B cell (primary cell): ENCODE results near the gene CALR. TPM values are rescaled to one million over a fixed set of nuclear protein-coding genes. Genes with fewer than 3 reads are reported as not detected.

Experiments
- ATAC-seq: fragments of 200-7000 bp; cut with Tn5 transposase; one replicate; pipeline ENCODE4 v1.10.0; 2021; ENCODE audit warnings: low read depth, mild to moderate bottlenecking, moderate number of reproducible peaks, moderate library complexity
- CTCF ChIA-PET: fragments of 350-600 bp; sonication (Branson Sonifier 250); formaldehyde crosslinking; loops from one replicate; lab custom pipeline; 2021; ENCODE audit warnings: antibody characterized with exemption, inconsistent platforms; lab: Charles Lee
- POLR2A ChIA-PET: fragments of 350-600 bp; sonication (Branson Sonifier 250); formaldehyde crosslinking; loops from one replicate; lab custom pipeline; 2021; ENCODE audit warnings: antibody characterized with exemption; lab: Charles Lee
- DNase-seq: peaks from one replicate; pipeline ENCODE4 v3.0.0; 2013
- H2AFZ ChIP-seq: 2 replicates; pipeline ENCODE4 v1.6.1; 2012; ENCODE audit warnings: mild to moderate bottlenecking, low read depth, low read length; ENCODE audit not compliant: insufficient read depth, poor library complexity, severe bottlenecking
- H3K27ac ChIP-seq, 2 donors: 1 replicate in 1 of 2; 2 replicates in 1 of 2; pipeline ENCODE4 v1.5.1; 2012 to 2013; ENCODE audit warnings: low read length in 2 of 2, mild to moderate bottlenecking in 2 of 2, moderate library complexity in 1 of 2
- H3K27me3 ChIP-seq, 4 experiments: fragments of 200-600 bp in 1 of 4; sonication (generic) in 1 of 4; replicated peaks in 1 of 4; 1 replicate in 2 of 4; 2 replicates in 2 of 4; pipeline versions ENCODE4 v1.6.1 to v1.7.0; 2013 to 2016; ENCODE audit warnings: low read length in 3 of 4, mild to moderate bottlenecking in 2 of 4, mixed read lengths in 1 of 4, moderate library complexity in 1 of 4; ENCODE audit not compliant: insufficient read depth in 4 of 4, control insufficient read depth in 3 of 4; ENCODE audit errors: control extremely low read depth in 1 of 4
- H3K36me3 ChIP-seq, 2 experiments: replicated peaks in 1 of 2; 1 replicate in 1 of 2; 2 replicates in 1 of 2; pipeline versions ENCODE4 v1.6.1 to v1.7.1; 2013; ENCODE audit warnings: low read length in 1 of 2; ENCODE audit not compliant: insufficient read depth in 2 of 2, control insufficient read depth in 1 of 2; ENCODE audit errors: control extremely low read depth in 1 of 2, extremely low read depth in 1 of 2
- H3K4me1 ChIP-seq, 2 donors: fragments of 200-600 bp in 1 of 2; sonication (generic) in 1 of 2; 1 replicate in 1 of 2; 2 replicates in 1 of 2; pipeline versions ENCODE4 v1.5.1 to v1.6.1; 2013 to 2017; ENCODE audit warnings: low read length in 2 of 2; ENCODE audit not compliant: control insufficient read depth in 2 of 2, insufficient read depth in 2 of 2
- H3K4me2 ChIP-seq: replicated peaks from 2 replicates; pipeline ENCODE3; 2012; ENCODE audit warnings: mild to moderate bottlenecking, low read depth, low read length; ENCODE audit not compliant: poor library complexity, severe bottlenecking
- H3K4me3 ChIP-seq, 5 experiments: fragments of 200-600 bp in 1 of 5; sonication (generic) in 1 of 5; 1 replicate in 3 of 5; 2 replicates in 2 of 5; pipeline versions ENCODE4 v1.5.1 to v1.7.0; 2011 to 2016; ENCODE audit warnings: low read length in 4 of 5, mild to moderate bottlenecking in 4 of 5, low read depth in 2 of 5, control low read depth in 1 of 5, moderate library complexity in 1 of 5; ENCODE audit not compliant: insufficient read depth in 1 of 5; ENCODE audit errors: control extremely low read depth in 1 of 5, extremely low read depth in 1 of 5
- H3K79me2 ChIP-seq: fragments of 200-600 bp; sonication (generic); one replicate; pipeline ENCODE4 v1.6.0; 2016; ENCODE audit warnings: low read length; ENCODE audit not compliant: control insufficient read depth, insufficient read depth
- H3K9ac ChIP-seq: fragments of 200-600 bp; sonication (generic); 2 replicates; pipeline ENCODE4 v1.6.1; 2017; ENCODE audit warnings: mild to moderate bottlenecking, low read length, moderate library complexity
- H3K9me3 ChIP-seq, 3 donors: one replicate each; pipeline versions ENCODE4 v1.6.1 to v1.7.1; 2013; ENCODE audit warnings: low read length in 2 of 3; ENCODE audit not compliant: control insufficient read depth in 2 of 3, insufficient read depth in 1 of 3; ENCODE audit errors: control extremely low read depth in 1 of 3
- H4K20me1 ChIP-seq: 2 replicates; pipeline ENCODE4 v1.6.0; 2012; ENCODE audit warnings: mild to moderate bottlenecking, low read length; ENCODE audit not compliant: insufficient read depth, control insufficient read depth, poor library complexity, severe bottlenecking
- H3K27ac Mint-ChIP-seq: one replicate; pipeline ENCODE4 v1.8.0; 2021; ENCODE audit warnings: mixed read lengths
- H3K27me3 Mint-ChIP-seq: one replicate; pipeline ENCODE4 v1.8.0; 2021; ENCODE audit warnings: mixed read lengths
- H3K4me1 Mint-ChIP-seq: one replicate; pipeline ENCODE4 v1.8.0; 2021; ENCODE audit warnings: mixed read lengths
- H3K4me3 Mint-ChIP-seq: one replicate; pipeline ENCODE4 v1.8.0; 2021; ENCODE audit warnings: mixed read lengths
- H3K9me3 Mint-ChIP-seq: one replicate; pipeline ENCODE4 v1.8.0; 2022; ENCODE audit warnings: mixed read lengths; ENCODE audit not compliant: insufficient read depth
- EZH2 ChIP-seq: IDR thresholded peaks from 2 replicates; pipeline ENCODE4 v1.6.1; 2012; ENCODE audit warnings: borderline replicate concordance, low read depth, mild to moderate bottlenecking, moderate library complexity, low read length; ENCODE audit not compliant: insufficient read depth, poor library complexity, severe bottlenecking
- WGBS: methylation state at CpG from one replicate; pipeline ENCODE4 v1.1.5; 2013; ENCODE audit warnings: missing lambda C conversion rate; ENCODE audit not compliant: insufficient coverage; 5-methylcytosine and 5-hydroxymethylcytosine counted together
- intact Hi-C: fragments of 100-400 bp; cut with micrococcal nuclease; formaldehyde crosslinking; loops from one replicate; pipeline ENCODE4 v1.10.0; 2022
- polyA plus RNA-seq: library from polyadenylated mRNA; depleted of rRNA; stranded (reverse); fragments of >200 nt; gene quantifications from 2 replicates; pipeline ENCODE4 v1.2.3, GENCODE V29; 2012
- total RNA-seq, 2 donors: library from RNA; stranded (reverse); fragments of 120-200 nt in 1 of 2; gene quantifications; 1 replicate in 1 of 2; 2 replicates in 1 of 2; pipeline versions ENCODE4 v1.2.3 to v1.2.4, GENCODE V29; 2013 to 2022
- TF ChIP-seq, protein P1 (sequence below): fragments of 200-600 bp; IDR thresholded peaks from one replicate; pipeline ENCODE4 v1.8.0; 2022; ENCODE audit warnings: antibody characterized with exemption, mild to moderate bottlenecking

Gene CALR
- total and polyA plus RNA-seq, 2 donors (not counting 1 experiment from before 2014, with no cell fraction given), result 214 to 385 TPM

DNA sequence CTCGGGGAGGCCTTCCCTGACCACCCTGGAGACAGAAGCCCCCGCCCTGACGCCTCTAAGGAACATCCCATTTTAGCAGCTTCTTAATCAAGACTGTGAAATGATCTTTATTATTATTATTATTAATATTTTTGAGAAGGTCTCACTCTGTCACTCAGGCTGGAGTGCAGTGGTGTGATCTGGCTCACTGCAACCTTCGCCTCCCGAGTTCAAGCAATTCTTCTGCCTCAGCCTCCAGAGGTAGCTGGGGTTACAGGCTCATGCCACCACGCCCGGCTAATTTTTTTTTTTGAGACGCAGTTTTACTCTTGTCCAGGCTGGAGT lies 27.4 kb downstream of the CALR start:
- Mint-ChIP-seq H3K4me3 (peak overlapping the region; percentile 81), H3K27me3 (no peaks in the 10 kb centered on the region), H3K9me3 (no peaks in the 10 kb centered on the region), H3K27ac (peak overlapping the region; percentile 50), H3K4me1 (peaks cover 6% of the 10 kb centered on the region)
- H3K9ac ChIP-seq, result peak overlapping the region; percentile 64
- no peak overlapping the region for H3K27ac ChIP-seq
- no peak for ATAC-seq
- ChIA-PET POLR2A (interaction anchor here (0.8 to 1.6 kb wide), 4 partner anchors 11 to 131 kb away, joined by 3 to 10 read pairs (median 10); no protein-coding TSS in a partner anchor), CTCF (interaction anchor here (0.6 to 5.4 kb wide), 58 partner anchors 8 to 1719 kb away, joined by 3 to 75 read pairs (median 5); partner anchors contain the start of genes CALR, DNASE2, FARSA and GADD45GIP1)
- intact Hi-C loops, result loop anchor here (1.0 kb wide), 5 partner anchors 8 to 80 kb away; partner anchors contain the start of genes CALR, GADD45GIP1 and SYCE2
- peaks cover 4 to 10% of the 10 kb centered on the region in 2 donors for H3K4me1 ChIP-seq
- WGBS, result 84% methylated on average over 5 of the region's 8 CpGs
- DNase-seq, result no peak
- peak overlapping the region; percentile 96 for H3K4me2 ChIP-seq
- H3K27me3 ChIP-seq, result no peaks in the 10 kb centered on the region
- TF ChIP-seq EZH2, result no peak
- TF ChIP-seq, protein P1, sequence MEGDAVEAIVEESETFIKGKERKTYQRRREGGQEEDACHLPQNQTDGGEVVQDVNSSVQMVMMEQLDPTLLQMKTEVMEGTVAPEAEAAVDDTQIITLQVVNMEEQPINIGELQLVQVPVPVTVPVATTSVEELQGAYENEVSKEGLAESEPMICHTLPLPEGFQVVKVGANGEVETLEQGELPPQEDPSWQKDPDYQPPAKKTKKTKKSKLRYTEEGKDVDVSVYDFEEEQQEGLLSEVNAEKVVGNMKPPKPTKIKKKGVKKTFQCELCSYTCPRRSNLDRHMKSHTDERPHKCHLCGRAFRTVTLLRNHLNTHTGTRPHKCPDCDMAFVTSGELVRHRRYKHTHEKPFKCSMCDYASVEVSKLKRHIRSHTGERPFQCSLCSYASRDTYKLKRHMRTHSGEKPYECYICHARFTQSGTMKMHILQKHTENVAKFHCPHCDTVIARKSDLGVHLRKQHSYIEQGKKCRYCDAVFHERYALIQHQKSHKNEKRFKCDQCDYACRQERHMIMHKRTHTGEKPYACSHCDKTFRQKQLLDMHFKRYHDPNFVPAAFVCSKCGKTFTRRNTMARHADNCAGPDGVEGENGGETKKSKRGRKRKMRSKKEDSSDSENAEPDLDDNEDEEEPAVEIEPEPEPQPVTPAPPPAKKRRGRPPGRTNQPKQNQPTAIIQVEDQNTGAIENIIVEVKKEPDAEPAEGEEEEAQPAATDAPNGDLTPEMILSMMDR, result no peak
- peak overlapping the region in 2 of 5 experiments; percentile 30 to 52 for H3K4me3 ChIP-seq
- no peaks in the 10 kb centered on the region for H3K79me2 ChIP-seq
- no peaks in the 10 kb centered on the region for H4K20me1 ChIP-seq
- no peaks in the 10 kb centered on the region for H3K36me3 ChIP-seq
- peak overlapping the region; percentile 82 for H2AFZ ChIP-seq
- H3K9me3 ChIP-seq, result no peaks in the 10 kb centered on the region

DNA sequence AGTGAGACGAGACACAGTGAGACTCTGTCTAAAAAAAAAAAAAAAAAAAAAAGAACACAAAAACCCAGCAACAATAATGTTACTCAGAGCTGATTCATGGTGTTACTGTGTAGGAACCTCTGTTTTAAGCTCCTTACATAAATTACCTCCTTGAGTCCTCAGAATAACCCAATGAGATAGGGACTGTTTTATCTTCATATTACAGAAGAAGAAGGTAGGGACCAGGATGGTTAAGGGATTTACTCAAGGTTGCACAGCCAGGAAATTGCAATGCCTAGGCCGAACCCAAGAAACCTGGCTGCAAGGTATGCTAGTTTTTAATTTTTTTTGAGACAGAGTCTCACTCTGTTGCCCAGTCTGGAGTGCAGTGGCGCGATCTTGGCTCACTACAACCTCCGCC lies 29.5 kb downstream of the CALR start:
- intact Hi-C loops, result no loop called here
- POLR2A ChIA-PET, result interaction anchor here (0.7 kb wide), 2 partner anchors 137 to 332 kb away, joined by 3 to 7 read pairs; no protein-coding TSS in a partner anchor
- H3K27ac ChIP-seq, result no peak overlapping the region

More for the DNA sequence above, 29.5 kb downstream of the CALR start:
- Histone ChIP-seq H3K27me3 (no peaks in the 10 kb centered on the region), H3K79me2 (no peaks in the 10 kb centered on the region), H3K9me3 (no peaks in the 10 kb centered on the region), H3K4me1 (peaks cover 4 to 10% of the 10 kb centered on the region in 2 donors), H4K20me1 (no peaks in the 10 kb centered on the region), H3K36me3 (no peaks in the 10 kb centered on the region), H3K9ac (no peak overlapping the region), H3K4me2 (no peak overlapping the region), H2AFZ (no peak overlapping the region), H3K4me3 (no peak overlapping the region)
- H3K27ac Mint-ChIP-seq, result no peak overlapping the region
- no peak overlapping the region for H3K4me3 Mint-ChIP-seq
- DNase-seq (no peak), ATAC-seq (no peak)
- CTCF ChIA-PET, result interaction anchor here (0.7 to 3.5 kb wide), 6 partner anchors 9 to 1911 kb away, joined by 3 to 22 read pairs (median 4); no protein-coding TSS in a partner anchor
- TF ChIP-seq EZH2, result no peak
- TF ChIP-seq, protein P1, result no peak
- 96% methylated on average over 4 of the region's 5 CpGs for WGBS
- H3K27me3 Mint-ChIP-seq, result no peaks in the 10 kb centered on the region
- H3K9me3 Mint-ChIP-seq, result no peaks in the 10 kb centered on the region
- peaks cover 6% of the 10 kb centered on the region for H3K4me1 Mint-ChIP-seq
